HG03196 (cell line): Measurements from ENCODE around the gene STPG2.

Experiments
- ATAC-seq: cut with Tn5 transposase; IDR thresholded peaks from one replicate; pipeline ENCODE4 v1.9.1; 2021; ENCODE audit not compliant: unreplicated experiment

STPG2 gene

DNA sequence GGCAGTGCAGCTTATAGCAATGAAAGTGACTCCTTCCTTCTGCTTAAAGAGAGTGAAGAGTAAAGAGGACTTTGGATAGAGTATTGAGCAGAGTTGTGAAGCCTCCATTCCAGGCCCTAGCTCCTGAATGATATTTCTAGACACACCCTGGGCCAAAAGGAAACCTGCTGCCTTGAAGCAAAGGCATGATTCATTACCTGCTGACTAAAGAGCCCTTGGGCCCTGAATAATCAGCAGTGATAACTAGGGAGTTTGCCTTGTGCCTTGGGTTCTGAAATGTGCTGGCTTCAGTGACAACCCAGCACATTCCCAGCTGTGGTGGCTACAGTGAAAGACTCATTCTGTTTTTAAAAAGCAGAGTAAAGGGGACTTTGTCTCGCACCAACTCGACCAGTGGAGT lies 49.2 kb downstream of the STPG2 start:
- ATAC-seq, result no peak

DNA sequence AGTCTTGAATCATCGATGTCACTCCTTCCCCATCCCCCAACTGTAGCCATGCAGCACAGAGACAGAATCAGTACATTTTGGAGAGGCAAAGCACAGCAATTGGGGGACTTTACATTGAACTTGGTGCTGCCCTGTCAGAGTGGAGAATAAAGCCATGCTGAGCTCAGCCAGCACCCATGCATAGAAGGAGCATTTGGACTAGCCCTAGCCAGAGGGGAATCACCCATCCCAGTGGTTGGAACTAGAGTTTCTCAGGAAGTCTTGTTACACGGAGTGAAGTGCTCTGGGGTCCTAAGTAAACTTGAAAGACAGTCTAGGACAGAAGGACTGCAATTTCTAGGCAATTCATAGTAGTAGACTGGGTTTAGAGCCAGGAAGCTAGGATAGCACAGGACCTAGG lies 49.6 kb downstream of the STPG2 start:
- no peak for ATAC-seq

DNA sequence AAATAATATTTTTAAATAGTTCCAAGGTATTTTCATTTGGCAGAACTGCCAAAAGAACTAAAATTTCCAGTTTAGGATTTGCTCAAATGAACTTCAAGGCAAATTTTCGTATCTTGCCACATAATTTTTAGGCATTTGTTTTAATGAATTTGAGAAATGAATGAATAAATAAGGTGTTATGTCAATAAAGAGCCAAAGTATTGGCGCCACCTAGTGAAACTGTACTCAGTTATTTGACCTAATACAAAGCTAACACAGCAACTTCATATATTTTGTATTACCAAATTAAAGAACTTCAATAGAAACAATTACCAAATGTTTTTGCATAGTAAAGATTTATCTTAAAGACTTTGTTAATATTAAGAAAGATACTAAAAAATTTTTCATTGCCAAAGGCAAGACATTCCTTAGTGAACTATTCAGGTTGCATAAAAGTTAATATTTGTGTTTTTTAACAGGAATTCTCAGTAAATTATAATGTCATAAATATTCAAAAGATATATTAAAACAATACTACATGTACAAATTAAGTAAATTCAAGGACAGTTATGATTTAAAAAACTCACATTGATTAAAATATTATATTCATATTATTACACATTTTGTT lies 50.3 kb downstream of the STPG2 start:
- no peak for ATAC-seq

DNA sequence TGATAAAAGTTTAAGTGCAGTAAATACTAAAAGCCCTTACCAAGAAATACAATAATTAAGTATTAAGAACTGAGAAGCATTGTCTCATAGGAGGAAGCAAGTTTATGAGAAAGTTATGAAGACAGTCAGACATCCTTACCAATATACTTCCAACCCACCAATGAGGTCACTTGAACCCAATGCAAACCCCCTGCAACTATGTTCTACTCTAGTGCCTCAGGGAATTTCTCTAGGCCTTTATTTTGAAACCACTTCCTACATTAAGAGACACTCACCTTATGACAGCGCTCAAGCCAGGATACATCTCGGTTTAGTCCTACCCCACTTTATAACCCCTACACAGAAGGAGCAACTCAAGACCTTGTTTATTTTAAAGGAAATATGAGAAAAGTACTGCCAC lies 61.3 kb downstream of the STPG2 start:
- no peak for ATAC-seq

DNA sequence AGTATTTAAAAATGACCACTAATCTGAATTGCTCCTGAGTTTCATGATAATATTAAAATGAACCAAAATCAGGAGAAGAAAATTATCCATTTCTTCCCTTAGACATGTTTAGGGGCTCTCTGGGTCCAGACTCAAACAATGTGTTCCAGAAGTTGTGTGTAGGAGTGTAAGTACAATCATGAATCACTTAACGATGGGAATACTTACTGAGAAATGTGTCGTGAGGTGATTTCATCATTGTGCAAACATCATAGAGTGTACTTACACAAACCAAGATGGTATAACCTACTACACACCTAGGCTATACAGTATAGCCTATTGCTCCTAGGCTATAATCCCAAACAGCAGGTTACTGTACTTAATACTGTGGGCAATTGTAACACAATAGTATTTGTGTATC lies 74.8 kb downstream of the STPG2 start:
- no peak for ATAC-seq

DNA sequence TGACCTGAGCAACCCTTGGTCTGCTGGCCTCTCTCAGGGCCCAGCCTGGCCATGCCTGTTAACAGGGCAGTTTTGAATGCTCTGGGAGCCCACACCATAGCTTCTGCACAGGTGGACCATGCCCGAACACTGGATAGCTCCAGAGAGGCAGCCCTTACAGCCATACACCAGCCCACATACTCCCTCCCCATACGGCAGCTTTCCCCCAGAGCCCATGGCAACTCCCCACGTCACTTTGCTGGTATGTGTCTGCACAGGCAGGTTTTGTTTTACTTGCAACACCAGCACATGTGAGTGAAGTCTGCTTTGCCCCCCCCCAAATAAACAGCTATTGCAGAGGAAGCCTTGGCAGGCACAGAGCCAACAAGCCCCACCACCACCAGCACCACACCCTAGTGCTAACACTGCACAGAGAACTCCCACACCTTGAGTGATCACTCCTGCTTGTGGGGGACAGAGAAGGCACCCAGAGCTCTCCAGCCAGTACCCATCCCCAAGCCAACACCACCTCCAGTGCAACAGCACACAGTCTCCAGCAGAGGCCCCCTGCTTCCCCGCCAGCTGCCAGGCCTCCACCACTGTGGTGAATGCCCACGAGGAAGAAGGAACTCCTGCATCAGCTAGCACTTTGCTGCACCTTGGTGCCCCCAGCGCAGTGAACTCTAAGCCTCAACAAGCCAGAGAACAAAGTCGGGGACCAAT lies 87.3 kb downstream of the STPG2 start:
- no peak for ATAC-seq

DNA sequence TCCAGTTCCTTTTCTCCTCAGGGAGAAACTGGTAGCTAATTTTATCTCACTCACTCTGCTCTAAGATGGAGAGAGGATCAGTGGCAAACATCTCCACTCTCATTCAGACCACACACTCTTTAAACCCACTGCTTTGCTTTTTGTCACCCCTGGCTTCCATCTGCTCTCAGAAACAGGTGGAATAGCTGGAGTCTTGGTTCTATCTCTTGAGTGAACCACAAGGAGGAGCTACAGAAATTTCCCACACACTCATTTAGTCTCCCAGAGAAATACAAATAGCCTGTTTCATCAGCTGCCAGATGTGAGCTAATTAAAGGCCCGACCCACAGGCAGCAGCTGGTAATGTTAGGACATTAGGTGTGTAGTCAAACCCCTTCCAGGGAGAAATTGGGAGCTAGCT lies 96.6 kb downstream of the STPG2 start:
- ATAC-seq, result no peak

DNA sequence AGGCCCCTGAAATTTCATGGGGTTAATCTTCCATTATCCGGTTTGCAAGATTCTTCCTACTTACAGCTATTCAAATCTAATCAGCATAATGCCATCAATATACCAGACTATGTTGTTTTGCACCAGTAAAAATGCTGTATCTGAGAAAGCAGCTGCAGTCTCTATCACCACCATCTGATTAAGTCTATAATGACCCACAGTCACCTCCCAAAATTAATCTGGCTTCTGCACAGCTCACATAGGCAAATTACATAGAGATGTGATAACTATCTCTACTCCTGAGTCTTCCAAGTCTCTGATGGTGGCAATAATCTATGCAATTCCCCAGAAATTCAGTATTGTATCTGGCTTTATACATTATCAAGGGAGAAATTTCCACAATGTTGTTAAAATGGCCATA lies 113.2 kb downstream of the STPG2 start:
- no peak for ATAC-seq

DNA sequence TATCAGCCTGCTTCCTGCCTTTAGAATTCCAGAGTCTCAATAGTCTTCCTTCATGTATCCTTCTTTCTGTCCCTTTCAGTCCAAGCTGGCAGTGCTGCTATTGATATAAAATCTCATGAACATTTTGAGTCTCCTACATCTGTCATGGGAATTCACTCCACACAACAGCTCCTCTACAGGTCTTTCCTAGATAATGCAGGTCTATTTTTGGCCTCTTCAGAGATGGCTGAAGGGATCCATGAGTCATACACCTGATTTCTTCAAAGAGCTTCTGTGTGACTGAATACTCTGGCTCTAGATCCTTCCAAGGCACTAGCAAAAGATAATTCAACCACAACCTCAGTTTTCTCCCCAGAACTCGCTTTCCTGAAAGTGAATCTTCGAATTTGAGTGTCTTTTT lies 115.4 kb downstream of the STPG2 start:
- ATAC-seq, result no peak

DNA sequence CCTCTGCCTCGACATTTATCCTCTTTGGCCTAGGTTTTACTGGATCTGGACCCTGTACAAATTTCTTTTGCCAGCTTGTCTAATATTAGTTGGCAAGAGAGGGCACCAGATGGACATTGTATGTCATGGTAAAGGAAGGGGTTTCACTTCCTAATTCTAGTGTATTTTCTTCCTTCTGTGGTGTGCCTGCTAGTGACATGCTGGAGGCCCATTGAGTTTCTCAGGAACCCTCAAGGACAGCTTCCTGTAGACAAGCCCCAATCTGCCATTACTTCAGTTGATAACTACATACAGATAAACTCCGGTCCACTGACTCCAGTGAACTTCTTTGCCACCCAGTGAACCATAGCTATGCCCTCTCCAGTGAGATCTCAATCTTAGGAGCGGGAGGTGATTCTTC lies 116.9 kb downstream of the STPG2 start:
- no peak for ATAC-seq

DNA sequence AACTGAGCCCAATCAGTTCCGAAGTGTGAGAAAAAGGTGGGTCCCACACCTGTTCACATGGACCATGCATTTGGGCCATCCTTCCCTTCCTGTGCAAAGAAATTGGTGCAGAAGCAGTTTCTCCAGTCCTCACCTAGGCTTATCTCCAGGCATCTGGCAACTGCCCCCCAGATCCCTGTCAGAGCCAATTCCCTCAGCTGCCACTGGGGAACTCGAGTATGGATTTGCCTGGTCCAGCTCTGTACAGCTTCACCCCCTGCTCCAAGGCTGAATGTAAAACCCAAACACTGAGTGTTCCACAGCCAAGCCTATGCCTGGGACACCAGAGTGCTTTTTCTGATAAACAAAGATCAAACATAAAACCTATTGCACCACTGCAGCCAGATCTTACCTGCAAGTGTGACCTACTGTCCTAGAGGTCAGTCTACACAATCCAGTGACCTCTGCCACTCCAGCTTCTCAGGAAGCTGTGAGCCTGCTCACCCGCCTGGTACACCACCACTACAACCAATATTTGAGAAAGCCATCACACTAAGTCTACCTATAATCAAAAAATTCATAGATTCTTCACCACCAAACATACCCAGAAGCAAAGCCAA lies 136.4 kb downstream of the STPG2 start:
- ATAC-seq, result no peak

DNA sequence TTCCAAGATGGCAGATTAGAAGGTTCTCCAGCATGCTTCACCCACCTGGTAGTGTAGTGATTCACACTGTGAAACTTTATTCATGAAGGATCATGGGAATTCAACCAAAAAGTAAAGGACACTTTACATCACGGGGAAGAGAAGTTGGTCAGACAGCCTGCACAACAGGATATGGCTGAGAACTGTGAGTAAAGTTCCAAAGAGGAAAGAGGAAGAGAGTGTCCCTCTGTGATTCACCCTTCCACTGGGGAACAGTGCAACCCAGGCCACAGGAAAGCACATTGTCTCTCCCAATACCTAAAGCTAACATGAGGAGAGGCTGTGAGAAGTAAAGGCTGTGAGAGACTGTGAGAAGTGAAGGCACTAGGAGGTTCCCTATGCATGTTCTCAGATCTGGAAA lies 137.2 kb downstream of the STPG2 start:
- no peak for ATAC-seq

DNA sequence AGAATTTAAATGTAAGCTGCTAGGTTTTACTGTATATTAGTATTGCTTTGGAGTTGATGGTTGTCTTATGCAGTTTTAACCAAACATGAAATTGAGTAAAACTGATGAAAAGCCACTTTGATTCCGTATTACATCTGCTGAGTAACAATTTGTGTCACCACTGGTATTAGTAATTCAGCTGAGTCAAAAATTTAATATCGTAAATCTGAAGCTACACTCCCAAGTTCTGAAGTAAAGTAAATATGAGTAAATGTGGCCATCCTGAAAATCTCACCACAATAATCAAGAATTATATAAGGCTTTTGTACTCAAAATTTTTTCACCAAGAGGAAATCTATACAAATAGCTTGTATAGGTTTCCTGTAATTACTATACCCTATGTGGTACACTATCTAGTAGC lies 142.3 kb downstream of the STPG2 start:
- no peak for ATAC-seq

DNA sequence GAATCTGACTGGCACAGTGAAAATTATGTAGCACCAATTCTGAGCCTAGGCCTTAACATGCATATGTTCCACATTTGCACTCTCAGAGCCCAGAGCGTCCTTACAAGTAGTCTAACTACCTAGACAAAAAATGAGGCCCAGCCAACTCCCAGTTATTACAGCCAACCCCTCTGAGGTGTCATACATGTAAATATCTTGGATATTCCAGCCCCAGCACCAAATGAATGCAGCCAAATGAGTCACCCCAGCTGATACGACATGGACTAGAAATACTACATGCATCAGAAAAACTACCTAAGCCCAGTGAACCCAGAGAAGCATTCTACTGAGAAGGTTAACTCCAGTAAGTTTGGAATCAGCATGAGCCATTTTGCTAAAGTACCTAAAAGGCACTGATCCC lies 145.1 kb downstream of the STPG2 start:
- no peak for ATAC-seq

DNA sequence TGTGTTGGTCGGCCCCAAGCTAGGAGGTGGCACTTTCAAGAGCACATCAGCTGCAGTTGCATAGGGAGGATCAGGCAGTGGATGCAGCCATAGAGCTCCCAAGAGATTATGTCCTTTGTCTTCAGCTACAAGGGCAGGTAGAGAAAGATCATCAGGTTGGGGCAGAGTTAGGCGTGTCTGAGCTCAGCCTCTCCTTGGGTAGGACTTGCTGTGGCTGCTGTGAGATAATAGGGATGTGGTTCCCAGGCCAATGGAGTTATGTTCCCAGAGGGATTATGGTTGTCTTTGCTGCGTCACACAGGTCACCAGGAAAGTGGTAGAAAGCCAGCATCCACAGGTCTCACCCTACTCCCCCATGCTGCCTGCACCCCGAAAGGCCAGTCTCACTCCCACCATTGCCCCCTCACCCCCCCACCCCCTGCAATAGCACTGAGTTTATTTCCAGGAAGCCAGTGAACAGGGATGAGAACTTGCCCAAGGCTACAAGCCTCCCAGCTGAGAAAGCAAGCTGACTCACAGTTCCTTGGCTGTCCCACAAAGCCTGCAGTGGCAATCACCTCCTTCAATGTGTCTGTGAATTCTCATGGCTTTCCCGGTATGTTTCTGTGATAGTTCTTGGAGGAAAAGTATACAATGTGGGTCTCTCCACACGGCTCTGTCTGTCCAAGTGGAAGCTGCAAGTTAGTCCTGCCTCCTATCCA lies 148.4 kb downstream of the STPG2 start:
- no peak for ATAC-seq

DNA sequence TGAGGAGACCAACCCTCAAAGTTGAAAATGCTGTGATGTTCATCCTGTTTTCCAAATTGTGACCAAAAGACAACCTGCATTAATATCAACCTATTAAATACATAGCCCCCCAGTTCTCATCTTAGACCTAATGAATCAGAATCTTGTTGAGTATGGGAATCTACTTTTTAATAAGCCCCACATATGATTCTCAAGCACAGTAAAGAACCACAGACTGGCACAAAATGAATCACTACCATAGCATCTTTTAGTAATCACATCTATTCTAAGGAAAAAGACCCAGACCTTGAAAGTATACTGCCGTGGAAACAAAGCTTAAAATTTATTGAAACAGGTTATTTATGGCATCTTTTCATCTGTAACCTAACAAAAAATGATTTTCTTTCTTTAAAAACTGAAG lies 152.9 kb downstream of the STPG2 start:
- ATAC-seq, result no peak

DNA sequence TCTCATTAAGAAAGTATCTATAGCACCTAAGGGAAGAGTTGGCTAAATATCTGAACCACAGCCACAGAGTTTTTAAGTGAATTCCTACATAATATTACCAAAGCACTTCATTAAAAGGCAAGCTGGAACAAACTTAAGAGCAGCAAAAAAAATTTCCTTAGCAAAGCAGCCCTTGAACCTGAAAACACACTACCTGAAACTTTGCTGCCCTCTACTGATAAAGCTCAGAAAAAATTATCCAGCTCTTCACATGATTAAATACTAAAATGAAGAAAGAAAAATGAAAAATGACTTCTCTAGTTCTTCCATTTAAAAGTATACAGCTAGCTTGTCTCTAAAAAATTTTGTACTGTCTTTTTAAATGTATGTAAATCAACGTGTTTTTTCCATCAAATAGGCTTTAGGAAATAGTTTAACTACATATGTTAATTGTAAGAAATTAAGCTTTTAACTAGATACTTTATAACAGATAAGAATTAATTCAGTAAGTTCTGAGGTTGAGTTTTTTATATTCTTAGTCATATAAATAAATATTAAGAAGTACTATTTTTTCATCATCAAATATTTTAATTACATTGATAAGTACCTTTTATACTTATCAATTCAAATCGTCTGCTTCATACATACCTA lies 156.1 kb downstream of the STPG2 start:
- ATAC-seq, result no peak

DNA sequence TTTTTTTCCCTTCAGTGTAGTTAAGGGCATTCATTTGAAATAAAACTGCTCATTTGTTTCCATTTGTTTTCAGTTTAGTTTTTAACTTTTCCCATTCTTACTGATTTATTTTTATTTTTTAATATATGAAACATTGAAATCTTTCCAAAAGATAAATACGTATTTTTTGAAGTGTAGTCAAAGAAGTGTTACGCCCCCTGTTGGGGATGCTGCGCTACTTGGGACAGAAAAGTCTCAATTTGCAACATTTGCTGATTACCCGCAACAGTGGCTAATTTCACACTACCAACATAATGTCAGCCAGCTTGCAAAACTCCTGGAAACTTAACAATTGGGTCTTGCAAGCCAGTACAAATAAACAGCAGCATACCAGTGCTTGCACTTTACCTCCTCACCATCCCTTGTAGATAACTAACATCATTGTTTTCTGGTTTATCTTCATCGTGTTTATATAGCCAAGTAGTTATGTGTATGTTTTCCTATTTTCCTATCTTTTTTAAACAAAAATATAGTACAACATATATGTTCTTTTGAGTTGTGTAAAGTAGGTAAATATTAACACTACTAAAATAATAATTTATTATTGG lies 158.6 kb downstream of the STPG2 start:
- ATAC-seq, result no peak

DNA sequence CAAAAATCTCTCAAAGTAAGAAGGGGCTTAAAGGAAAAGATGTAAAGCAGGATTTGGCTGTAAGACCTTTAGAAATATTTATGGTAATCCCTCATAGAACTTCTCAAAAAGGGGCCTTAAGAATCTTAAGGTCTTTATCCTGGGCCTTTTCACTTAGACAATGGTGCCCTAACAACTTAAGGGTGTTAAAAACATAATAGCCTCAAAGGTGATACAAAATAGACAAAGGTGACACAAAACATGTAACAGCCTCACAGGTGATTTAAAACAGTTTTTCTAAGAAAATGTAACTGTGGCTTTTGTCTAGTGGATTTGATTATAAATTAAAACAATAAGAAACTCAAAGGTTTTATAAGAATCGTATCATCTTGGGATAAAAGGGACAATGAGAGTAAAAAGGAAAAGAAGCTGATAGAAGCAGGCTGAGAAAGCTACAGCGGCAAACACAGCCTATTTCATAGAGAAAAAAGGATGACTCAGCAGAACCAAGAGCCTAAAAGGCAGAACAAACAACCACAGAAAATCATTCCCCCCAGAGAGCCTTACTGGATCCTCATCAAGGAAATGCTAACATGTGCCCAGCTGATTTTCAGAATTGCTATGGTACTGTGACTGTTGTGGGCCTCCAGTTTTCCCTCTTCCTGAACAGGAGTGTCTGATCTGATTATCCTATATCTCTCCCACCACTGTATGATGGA lies 164.3 kb downstream of the STPG2 start:
- ATAC-seq, result no peak

DNA sequence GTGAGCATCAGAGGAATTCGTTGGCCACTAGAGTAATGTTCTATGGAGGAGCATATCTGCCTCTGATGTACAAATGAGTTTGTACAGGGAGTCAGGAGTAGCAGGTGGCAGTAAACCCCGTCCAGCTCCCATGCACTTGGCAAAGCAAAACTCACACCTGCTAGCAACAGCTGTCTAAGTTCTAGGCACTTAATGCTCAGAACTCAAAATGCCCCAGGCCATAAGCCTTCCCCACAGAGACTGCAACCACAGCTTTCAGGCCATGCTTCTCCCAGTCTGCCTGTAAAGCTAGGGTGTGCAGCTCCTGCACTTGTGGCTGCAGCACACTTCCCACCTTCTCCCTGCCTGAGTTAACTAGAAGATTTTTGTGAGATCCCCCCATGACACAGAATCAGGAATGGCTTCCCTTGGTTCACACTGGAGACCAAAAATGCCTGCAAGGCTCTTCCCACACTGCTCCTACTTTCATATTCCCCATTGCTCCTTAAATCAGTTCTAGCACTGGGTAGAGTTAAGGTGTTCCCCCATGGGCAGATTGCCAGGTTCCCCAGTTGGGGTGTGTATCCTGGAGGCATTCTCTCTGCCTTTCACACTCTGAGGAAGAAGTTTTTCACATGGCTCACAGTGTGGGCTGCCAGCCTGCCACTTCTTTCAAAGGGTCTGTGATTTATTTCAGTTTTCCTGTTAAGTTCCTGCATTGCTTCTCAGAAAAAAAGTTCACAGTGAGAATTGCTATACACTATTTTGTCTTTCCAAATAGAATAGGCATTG lies 189.9 kb downstream of the STPG2 start:
- ATAC-seq, result no peak
